Posterior vena cava (tissue), 2 donors: ENCODE data around the gene AREL1. TPM values are rescaled to one million over a fixed set of nuclear protein-coding genes. Genes with fewer than 3 reads are reported as not detected.
A peak's percentile ranks its signal among the peaks of the same experiment; 100 is the strongest.

Source experiments
- DNase-seq: peaks from one replicate; pipeline ENCODE4 v3.0.0-alpha.2; 2020; ENCODE audit warnings: low spot score
- intact Hi-C, 2 donors: fragments of 100-400 bp; cut with DNase I; formaldehyde crosslinking; loops; one replicate each; pipeline versions ENCODE4 v1.14.1 to v1.14.2; 2022 to 2023
- total RNA-seq, 2 donors: library from RNA; stranded (reverse); fragmentation: NEBNext Ultra II Directional; extraction: Animal tissue kit (Norgen Biotek cat#: 25700); gene quantifications; one replicate each; pipeline ENCODE4 v1.2.1, GENCODE V29; 2021
- donor health status: DM: yes; HTN: yes; CAD: no.
- donor health status: DM: yes; HTN: yes; CAD: no.

The AREL1 gene
- total RNA-seq, 2 donors from 2014 or later: 22.1 to 25.7 TPM

DNA sequence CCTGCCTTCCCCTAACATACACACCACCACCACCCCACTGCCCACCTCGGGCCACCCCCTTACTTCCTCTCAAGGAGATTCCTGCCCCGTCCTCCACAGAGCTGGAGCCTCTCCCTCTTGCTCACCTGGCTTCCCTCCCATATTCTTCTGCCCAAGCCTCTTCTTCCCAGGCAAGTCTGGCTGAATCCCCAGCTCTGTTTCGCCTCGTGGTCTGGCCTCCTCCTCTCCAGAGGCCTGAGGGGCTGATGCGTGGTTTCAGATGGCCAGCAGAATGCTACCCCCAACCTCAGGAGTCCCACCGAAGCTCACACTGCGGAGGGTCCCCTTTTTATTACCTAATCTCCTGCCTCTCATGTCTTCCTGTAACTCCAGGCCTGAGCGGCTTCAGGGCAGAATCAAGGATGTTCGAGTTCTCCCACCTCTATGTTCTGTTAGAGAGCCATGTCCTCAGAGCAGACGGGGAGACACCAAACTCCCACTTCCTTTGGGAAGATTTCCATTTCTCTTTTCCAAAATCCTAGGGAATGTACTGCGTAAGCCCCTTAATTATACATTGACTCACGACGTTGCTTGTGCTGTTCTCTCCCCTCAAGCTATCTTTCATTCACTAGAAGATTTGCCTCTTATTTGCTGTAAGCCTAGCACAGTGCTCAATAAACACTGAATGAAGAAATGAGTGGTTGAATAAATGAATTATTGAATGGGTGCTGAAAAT, 67.0 kb downstream of the AREL1 start:
- intact Hi-C loops: no loop called here
- peak; percentile 78 for DNase-seq

- peak; percentile 8 for DNase-seq
- intact Hi-C loops: no loop called here
Measured at GRCh38 chr14:74645244-74645643, 67.6 kb downstream of the AREL1 start.

- intact Hi-C loops: no loop called here
- DNase-seq: peak; percentile 55
Measured at GRCh38 chr14:74641601-74642391, 71.1 kb downstream of the AREL1 start.

DNA sequence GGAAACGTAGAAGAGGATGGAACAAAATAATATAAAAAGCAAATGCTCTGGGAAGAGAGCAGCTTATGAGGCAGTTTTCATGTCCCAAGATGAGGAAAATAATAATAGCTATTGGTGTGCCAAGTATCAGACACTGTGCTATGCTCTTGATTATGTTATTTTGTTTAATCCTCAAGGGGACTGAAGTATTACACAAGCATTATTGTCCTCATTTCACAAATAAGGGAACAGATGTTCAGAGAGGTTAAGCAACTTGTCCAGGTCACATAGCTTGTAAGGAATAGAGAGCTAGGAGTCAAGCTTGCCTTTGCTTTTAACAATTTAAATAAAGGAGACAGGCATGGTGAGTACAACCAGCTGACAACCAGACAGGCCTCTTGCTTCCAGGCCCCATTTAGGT, 73.9 kb downstream of the AREL1 start:
- intact Hi-C loops: no loop called here
- DNase-seq: no peak

DNA sequence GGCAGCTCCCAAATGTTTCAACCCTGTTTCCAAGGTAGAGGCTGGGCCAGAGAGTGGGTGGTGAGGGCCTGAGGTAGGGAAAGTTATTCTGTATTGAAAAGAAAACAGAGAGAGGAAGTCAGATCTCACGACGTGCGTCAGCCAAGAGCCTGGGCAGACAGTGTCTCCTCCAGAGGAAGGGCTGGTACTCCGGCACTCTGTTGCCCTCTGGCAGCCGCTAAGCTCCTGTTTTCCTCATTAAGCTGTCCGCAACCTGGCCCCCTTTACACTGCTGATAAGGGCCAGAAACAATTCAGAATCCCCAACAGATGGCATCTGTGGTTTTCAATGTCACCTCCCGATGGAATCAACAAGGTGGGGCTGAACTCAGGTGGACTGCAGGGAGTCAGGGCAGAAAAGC, 74.8 kb downstream of the AREL1 start:
- peak; percentile 79 for DNase-seq
- intact Hi-C loops: no loop called here

DNA sequence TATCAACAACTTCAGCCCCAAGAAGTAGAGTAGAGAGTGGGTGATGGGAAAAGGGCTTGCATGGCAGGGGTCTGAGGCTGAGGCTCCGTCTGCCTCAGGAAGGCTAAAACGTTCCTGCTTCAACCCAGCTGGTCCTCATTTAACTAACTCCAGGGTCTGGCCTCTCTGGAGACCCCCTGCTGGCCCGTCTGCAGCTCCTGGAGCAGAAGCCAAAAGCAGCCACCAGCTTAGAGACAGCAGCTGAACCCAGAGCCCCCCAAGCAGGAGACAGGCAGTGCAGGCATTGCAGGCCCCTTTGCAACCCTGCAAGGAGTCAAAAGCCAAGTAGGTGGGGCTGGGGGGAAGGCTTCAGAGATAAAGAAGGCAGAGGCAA, 75.7 kb downstream of the AREL1 start:
- no peak for DNase-seq
- intact Hi-C loops: no loop called here

DNA sequence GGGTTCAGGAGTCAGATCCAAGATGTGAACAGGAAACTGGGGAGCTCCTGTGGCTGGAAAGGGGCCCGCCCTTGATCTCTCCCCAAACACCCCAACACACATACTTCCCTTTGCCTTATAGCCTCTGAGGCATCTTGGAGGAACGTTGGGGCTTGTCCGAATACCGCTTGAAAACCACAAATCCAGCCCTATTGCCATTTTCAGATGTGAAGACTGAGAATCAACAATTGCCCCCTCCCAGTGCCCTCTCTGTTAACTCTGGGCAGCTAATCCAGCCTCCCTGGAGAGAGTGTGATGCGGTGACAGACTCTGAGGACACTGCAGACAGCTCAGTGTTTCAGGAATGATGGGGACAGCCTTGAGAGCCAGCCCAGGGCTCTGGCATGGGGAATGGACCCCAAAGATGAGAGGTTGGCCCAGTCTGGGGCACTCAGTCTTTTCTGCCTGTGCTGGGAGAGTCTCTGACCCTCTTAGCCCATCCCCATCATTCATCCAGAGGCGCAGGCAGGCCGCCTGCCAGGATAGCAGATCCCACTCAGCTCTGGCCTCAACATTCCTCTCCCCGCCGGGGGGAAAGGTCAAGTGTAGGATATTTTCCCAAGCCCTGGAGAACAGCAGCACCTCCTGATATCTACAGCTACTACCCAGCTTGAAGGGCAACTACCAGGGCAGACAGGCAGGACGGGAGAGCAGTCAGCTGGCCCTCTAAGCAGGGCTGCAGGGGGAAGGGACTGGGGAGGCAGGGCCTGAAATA, 76.3 kb downstream of the AREL1 start:
- peak; percentile 14 for DNase-seq
- intact Hi-C loops: no loop called here

DNA sequence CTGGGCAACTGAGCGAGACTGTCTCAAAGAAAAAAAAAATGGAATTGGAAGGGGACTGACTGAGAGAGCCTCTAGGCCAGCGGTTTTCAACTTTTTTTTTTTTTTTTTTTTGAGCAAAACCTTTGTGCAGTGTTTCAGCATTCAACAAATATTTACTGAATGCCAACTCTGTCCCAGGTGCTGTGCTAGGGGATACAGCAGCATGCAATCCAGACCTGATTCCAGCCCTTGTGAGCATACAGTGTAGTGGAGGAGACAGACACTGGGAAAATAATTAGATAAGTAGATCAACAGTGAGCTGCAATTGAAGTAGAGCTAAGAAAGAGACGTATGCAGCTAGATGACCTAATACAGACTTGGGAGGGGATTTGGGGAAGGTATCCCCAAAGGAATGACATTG, 77.0 kb downstream of the AREL1 start:
- no peak for DNase-seq

DNA sequence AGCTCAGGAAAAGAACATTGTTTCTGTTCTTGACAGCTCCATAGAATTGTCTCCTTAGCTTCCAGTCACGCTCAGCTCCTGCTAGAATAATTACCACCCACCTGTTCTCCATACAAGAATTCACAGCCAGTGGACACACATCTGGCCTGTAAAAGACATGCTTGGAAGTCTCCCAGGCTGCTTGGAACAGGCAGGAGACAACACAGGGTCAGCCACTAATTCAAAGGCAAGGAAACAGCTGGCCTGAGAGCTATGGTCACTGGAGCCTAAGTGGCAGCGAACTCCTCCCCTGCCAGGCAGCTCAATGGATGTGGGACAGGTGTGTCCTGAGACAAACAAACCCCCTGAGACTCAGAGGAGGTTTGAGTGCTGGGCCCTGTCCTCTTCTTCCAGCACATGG, 77.9 kb downstream of the AREL1 start:
- DNase-seq: no peak
- intact Hi-C loops: no loop called here

More for the DNA sequence above, 77.0 kb downstream of the AREL1 start:
- intact Hi-C loops: no loop called here

DNA sequence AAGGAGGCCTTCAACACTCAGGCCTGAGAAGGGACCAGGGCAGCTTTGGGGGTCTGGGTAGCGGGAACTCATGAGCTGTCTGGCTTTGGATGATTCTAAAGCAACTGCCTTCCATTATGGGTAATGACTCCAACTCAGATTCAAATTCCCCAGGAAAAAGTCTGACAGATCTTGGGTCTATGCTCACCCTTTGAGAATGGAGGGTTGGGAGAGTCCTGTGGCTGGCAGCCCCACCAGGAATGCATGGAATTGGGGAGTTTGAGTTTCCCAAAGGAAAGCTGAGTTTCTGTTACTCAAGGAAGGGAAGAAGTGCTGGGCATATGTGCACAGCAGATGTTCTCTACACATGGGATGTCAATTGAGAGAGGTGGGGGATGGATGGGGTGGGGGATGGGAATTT, 78.4 kb downstream of the AREL1 start:
- no peak for DNase-seq
- intact Hi-C loops: no loop called here

DNA sequence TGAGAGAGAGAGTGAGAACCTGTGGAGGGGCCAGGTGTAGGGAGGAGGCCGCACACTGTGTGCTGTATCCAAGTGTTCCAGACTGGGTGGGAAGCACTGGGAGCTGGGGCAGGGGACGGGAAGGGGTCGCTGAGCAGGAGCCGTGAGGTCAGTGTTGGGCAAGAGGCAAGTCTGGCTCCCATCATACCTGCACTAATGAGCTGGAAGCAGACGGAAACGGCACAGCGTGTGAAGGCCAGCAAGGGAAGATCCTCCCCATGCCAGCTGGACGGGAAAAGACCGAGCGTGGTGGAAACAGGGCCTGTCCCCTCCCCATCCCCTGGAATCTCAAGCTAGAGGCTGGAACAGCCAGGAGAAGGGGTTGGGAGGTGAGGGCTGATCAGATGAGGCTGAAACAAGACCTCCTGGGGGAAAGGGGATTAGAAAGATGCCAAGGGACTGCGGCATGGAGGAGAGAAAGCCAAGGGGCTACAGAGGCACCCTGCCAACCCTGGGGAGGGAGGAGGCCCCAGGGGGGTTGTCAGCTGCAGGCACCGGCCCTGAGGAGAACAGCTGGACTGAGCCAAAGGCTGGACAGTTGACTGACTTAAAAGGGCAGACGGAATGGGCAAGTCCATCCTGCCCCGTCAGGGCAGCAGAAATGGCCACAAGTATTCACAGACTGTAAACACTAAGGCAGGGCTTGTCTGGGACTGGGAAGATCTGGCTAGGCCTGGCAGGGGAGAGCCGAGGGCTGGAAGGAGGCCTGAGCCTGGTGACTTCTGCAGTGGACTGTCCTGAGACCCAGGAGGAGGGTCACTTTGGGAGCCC, 81.8 kb downstream of the AREL1 start:
- intact Hi-C loops: no loop called here
- DNase-seq: peak; percentile 78

DNA sequence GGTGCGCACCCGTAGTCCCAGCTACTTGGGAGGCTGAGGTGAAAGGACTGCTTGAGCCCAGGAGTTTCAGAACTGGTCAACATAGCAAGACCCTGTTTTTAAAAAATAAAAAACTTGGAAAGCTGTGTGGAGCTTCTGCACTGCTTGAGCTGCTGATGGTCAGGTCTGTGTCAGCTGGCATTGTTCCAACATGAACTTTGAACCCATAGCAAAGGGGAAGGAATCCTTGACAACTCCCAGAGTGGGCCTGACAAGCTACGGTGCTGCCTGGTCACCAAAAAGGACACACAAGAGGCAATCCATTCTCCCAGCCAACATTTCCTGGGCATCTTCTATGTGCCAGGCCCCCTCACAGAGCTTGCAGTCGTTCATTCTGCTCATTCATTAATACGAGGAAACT, 84.5 kb downstream of the AREL1 start:
- intact Hi-C loops: no loop called here
- no peak for DNase-seq

DNA sequence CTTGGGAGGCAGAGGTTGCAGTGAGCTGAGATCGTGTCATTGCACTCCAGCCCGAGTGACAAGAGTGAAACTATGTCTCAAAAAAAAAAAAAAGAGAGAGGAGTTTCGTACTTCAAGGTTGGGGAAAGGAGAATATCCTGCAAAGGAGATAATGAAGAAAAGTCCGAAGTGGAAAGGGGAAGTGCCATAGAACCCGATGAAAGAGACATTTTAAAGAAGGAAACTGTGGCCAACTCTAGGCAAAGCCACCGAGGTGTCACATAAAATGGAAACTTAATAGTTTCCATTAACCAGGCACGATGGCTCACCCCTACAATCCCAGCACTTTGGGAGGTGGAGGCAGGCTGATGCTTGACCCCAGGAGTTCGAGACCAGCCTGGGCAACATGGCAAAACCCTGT, 85.8 kb downstream of the AREL1 start:
- intact Hi-C loops: no loop called here
- no peak for DNase-seq

DNA sequence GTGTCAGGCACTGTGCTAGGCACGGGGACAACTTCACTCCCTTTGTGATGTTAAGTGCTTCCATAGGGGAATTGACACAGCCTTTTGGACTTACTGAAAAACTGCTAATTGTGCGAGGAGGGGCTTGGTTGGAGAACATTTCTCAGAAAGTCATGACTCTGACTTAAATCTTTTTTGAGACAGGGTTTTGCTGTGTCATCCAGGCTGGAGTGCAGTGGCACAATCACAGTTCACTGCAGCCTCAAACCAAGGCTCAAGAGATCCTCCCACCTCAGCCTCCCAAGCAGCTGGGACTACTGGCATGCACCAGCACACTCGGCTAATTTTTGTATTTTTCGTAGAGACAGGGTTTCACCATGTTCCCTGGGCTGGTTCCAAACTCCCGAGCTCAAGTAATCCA, 90.6 kb downstream of the AREL1 start:
- intact Hi-C loops: no loop called here
- DNase-seq: no peak

GRCh38 chr14:74621556-74621955, 91.3 kb downstream of the AREL1 start:
- no peak for DNase-seq
- intact Hi-C loops: no loop called here

GRCh38 chr14:74620923-74621322, 92.0 kb downstream of the AREL1 start:
- intact Hi-C loops: no loop called here
- DNase-seq: no peak

DNA sequence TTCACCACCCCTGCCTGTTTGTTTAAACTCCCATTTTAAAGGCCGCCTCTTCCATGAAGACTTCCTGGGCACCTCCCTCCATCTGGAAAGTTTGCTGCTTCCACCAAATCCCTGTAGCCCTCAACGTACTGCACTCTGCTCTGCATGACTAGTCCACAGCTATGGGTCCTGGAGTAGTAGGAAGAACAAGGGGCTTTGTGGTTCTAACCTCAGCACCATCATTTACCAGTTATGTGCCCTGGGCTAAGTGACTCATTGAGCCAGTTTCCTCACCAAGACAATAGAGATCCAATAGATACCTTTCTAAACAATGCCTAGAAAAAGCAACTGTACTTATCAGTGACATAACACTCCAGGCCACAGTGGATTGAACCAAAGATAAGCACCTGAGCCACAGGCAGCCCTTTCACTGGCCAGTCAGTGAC, 92.4 kb downstream of the AREL1 start:
- DNase-seq: no peak
- intact Hi-C loops: no loop called here

DNA sequence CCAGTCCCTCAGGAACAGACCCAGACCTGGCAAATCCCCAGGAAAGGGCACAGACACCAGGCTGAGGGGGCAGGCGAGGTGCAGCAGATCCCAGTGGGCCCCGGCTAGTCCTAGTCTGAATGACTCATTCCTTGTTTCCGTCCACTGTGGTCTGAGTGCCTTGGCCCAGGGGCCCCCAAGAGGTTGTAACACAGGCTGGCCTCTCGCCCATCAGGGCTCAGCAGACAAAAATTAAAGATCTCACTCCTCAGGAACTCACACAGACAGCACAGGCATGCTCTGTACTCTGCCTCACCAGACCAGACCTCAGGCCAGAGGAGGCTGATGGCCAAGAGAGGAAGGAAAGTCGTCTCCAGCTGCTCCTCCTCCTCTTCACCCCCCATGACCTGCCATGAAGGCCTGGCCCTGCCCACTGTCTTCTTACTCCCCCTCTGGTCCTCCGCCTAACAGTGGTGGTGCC, 93.2 kb downstream of the AREL1 start:
- intact Hi-C loops: loop anchor here (10.0 kb wide), 2 partner anchors 95 to 255 kb away; partner anchors contain the start of genes AREL1 (in 1 of the 2) and FCF1 (in 1 of the 2)
- peak; percentile 97 for DNase-seq
